Measurements from ENCODE around the gene ROBO3. TPM values are rescaled to one million over a fixed set of nuclear protein-coding genes. Genes with fewer than 3 reads are reported as not detected.

ROBO3 gene
- 1.9 to 2.6 TPM (median 2.3 TPM) in 5 replicates for total RNA-seq (2022; extraction: Qiagen RNA extraction)

GRCh38 chr11:124865181-124865901, at the start of gene ROBO3:
Gene ROBO3, plus strand, starts transcription at chr11:124865432. Its CDS starts 146 bp downstream, at chr11:124865578.

GRCh38 chr11:124897674-124898262, 32.5 kb downstream of the ROBO3 start, which contains the start of gene ROBO4:
Gene ROBO4, minus strand, starts transcription at chr11:124897865. Its CDS starts 70 bp downstream, at chr11:124897795.

GRCh38 chr11:124918950-124919349, 53.7 kb downstream of the ROBO3 start, which contains the start of gene HEPN1:
Gene HEPN1, plus strand, starts transcription at chr11:124919250.

Other genes with a start within 250 kb of the ROBO3 start
- 14.5 to 17.1 TPM (median 15.7 TPM) in 5 replicates for gene TBRG1, start 242.6 kb upstream of the ROBO3 start, total RNA-seq (2022; extraction: Qiagen RNA extraction)
- 12.4 to 16.7 TPM (median 15.2 TPM) in 5 replicates for gene SIAE, start 191.7 kb upstream of the ROBO3 start, total RNA-seq (2022; extraction: Qiagen RNA extraction)
- 17.8 to 33.0 TPM (median 19.6 TPM) in 5 replicates for gene SPA17, start 191.5 kb upstream of the ROBO3 start, total RNA-seq (2022; extraction: Qiagen RNA extraction)
- gene NRGN, start 125.5 kb upstream of the ROBO3 start, total RNA-seq (2022; extraction: Qiagen RNA extraction), result 6.4 to 13.1 TPM (median 11.8 TPM) in 5 replicates
- not detected in 5 replicates for gene VSIG2, start 113.2 kb upstream of the ROBO3 start, total RNA-seq (2022; extraction: Qiagen RNA extraction)
- 9.4 to 12.9 TPM (median 12.1 TPM) in 5 replicates for gene ESAM, start 103.1 kb upstream of the ROBO3 start, total RNA-seq (2022; extraction: Qiagen RNA extraction)
- gene MSANTD2, start 65.0 kb upstream of the ROBO3 start, total RNA-seq (2022; extraction: Qiagen RNA extraction), result 5.2 to 6.6 TPM (median 6.2 TPM) in 5 replicates
- 0.06 to 0.18 TPM in 2 of 5 replicates, not detected in the others for gene ROBO4, start 32.4 kb downstream of the ROBO3 start, total RNA-seq (2022; extraction: Qiagen RNA extraction)
- gene HEPN1, start 53.8 kb downstream of the ROBO3 start, total RNA-seq (2022; extraction: Qiagen RNA extraction), result not detected in 5 replicates
- not detected in 5 replicates for gene HEPACAM, start 70.6 kb downstream of the ROBO3 start, total RNA-seq (2022; extraction: Qiagen RNA extraction)
- 0.51 to 0.89 TPM (median 0.66 TPM) in 5 replicates for gene CCDC15, start 88.8 kb downstream of the ROBO3 start, total RNA-seq (2022; extraction: Qiagen RNA extraction)
- 0.06 to 0.21 TPM (median 0.08 TPM) in 5 replicates for gene SLC37A2, start 197.9 kb downstream of the ROBO3 start, total RNA-seq (2022; extraction: Qiagen RNA extraction)
- 19.6 to 23.0 TPM (median 22.9 TPM) in 5 replicates for gene TMEM218, start 246.2 kb downstream of the ROBO3 start, total RNA-seq (2022; extraction: Qiagen RNA extraction)

Data from A549 treated with dexamethasone at 1 μM for 4 hours (cell line).